PFSK-1 (cell line): ENCODE results near the gene SUCNR1.

Source experiments
- FOXP2 ChIP-seq: optimal IDR thresholded peaks from 2 replicates; pipeline ENCODE3; 2011; ENCODE audit warnings: borderline replicate concordance, control low read depth, inconsistent platforms; ENCODE audit not compliant: insufficient read depth; ENCODE audit errors: extremely low read length, extremely low read depth
- POLR2AphosphoS5 ChIP-seq: IDR thresholded peaks from 2 replicates; pipeline ENCODE4 v1.6.1; 2012; ENCODE audit warnings: low read depth, mild to moderate bottlenecking, control low read depth, low read length, moderate library complexity
- SIN3A ChIP-seq: IDR thresholded peaks from 2 replicates; pipeline ENCODE4 v1.6.1; 2012; ENCODE audit warnings: mild to moderate bottlenecking, low read length, moderate library complexity, borderline replicate concordance; ENCODE audit not compliant: insufficient read depth
- TAF1 ChIP-seq: IDR thresholded peaks from 2 replicates; pipeline ENCODE4 v1.6.1; 2012; ENCODE audit warnings: low read length, control low read depth, borderline replicate concordance; ENCODE audit not compliant: insufficient read depth
- TF ChIP-seq, protein P1 (sequence below), 2 experiments: IDR thresholded peaks; 2 replicates each; pipeline versions ENCODE4 v1.6.1 to v1.8.0; 2011 to 2012; ENCODE audit warnings: low read depth in 2 of 2, low read length in 2 of 2, control low read depth in 1 of 2, inconsistent platforms in 1 of 2, mild to moderate bottlenecking in 1 of 2, moderate library complexity in 1 of 2; ENCODE audit not compliant: insufficient read depth in 1 of 2

SUCNR1 gene

GRCh38 chr3:151909681-151910405 lies 36.4 kb downstream of the SUCNR1 start:
- TF ChIP-seq TAF1 (no peak), FOXP2 (no peak), SIN3A (no peak), POLR2AphosphoS5 (no peak)
- TF ChIP-seq, protein P1, sequence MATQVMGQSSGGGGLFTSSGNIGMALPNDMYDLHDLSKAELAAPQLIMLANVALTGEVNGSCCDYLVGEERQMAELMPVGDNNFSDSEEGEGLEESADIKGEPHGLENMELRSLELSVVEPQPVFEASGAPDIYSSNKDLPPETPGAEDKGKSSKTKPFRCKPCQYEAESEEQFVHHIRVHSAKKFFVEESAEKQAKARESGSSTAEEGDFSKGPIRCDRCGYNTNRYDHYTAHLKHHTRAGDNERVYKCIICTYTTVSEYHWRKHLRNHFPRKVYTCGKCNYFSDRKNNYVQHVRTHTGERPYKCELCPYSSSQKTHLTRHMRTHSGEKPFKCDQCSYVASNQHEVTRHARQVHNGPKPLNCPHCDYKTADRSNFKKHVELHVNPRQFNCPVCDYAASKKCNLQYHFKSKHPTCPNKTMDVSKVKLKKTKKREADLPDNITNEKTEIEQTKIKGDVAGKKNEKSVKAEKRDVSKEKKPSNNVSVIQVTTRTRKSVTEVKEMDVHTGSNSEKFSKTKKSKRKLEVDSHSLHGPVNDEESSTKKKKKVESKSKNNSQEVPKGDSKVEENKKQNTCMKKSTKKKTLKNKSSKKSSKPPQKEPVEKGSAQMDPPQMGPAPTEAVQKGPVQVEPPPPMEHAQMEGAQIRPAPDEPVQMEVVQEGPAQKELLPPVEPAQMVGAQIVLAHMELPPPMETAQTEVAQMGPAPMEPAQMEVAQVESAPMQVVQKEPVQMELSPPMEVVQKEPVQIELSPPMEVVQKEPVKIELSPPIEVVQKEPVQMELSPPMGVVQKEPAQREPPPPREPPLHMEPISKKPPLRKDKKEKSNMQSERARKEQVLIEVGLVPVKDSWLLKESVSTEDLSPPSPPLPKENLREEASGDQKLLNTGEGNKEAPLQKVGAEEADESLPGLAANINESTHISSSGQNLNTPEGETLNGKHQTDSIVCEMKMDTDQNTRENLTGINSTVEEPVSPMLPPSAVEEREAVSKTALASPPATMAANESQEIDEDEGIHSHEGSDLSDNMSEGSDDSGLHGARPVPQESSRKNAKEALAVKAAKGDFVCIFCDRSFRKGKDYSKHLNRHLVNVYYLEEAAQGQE (IDR thresholded peaks at IDR 0.05; ENCODE audit: insufficient read depth in 1 of 2, low read depth in 2 of 2, low read length in 2 of 2) = no peak

DNA sequence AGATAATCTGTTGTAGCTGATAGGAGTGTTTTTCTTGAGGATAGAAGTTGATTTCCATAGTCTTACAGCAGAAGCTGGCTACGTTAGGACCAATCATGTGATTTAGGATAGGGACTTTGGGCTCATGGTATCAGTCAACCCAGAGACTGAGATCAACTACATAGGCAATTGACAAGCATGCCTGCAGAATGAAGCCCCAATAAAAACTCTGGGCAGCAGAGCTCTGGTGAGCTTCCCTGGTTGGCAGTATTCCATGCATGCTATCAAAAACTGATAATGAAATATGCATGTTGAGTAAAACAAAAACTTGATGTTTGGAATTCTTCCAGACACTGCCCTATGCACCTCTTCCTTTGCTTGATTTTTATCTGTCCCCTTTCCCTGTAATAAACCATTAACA lies 38.0 kb downstream of the SUCNR1 start:
- TF ChIP-seq, protein P1 (IDR thresholded peaks at IDR 0.05; ENCODE audit: insufficient read depth in 1 of 2, low read depth in 2 of 2, low read length in 2 of 2) = no peak
- no peak for TF ChIP-seq FOXP2

GRCh38 chr3:151912028-151912427 lies 38.6 kb downstream of the SUCNR1 start:
- TF ChIP-seq FOXP2 = no peak
- TF ChIP-seq SIN3A = no peak
- TF ChIP-seq POLR2AphosphoS5 = no peak
- TF ChIP-seq, protein P1 (IDR thresholded peaks at IDR 0.05; ENCODE audit: insufficient read depth in 1 of 2, low read depth in 2 of 2, low read length in 2 of 2) = no peak
- TF ChIP-seq TAF1 = no peak

DNA sequence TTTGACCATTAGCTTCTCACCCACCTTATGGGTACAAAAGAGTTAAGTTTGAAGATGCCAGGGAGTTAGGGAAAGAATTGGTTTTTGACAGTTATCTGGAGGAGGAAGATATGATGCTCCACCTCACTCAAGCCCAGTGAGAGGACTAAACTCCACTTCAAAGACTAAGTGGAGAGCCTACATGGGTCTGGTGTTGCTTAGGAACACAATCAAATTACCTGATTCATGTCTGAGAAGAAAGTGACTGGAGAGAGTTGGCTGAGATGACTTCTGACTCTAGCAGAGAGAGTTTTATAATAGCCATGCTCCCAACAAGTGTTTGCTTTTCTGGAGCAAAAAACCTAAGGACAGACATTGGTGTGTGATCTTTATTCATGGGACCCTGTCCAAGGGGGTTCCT lies 43.3 kb downstream of the SUCNR1 start:
- TF ChIP-seq, protein P1 (IDR thresholded peaks at IDR 0.05; ENCODE audit: insufficient read depth in 1 of 2, low read depth in 2 of 2, low read length in 2 of 2) = no peak
- TF ChIP-seq SIN3A (no peak), FOXP2 (no peak), POLR2AphosphoS5 (no peak)
